IMR-90 (cell line): ENCODE data around the gene FUT7.

Experiments
- MAZ ChIP-seq: IDR thresholded peaks from 2 replicates; pipeline ENCODE4 v1.6.1; 2012; ENCODE audit warnings: low read depth, mild to moderate bottlenecking, low read length, improper control_type of control experiment, moderate library complexity, borderline replicate concordance
- MXI1 ChIP-seq: IDR thresholded peaks from 2 replicates; pipeline ENCODE4 v1.6.1; 2012; ENCODE audit warnings: low read depth, mild to moderate bottlenecking, low read length, moderate library complexity, borderline replicate concordance
- NFE2L2 ChIP-seq: fragments of 150-350 bp; IDR thresholded peaks from 2 replicates; pipeline ENCODE4 v1.6.1; 2016; ENCODE audit warnings: low read depth, mild to moderate bottlenecking, low read length
- POLR2A ChIP-seq: IDR thresholded peaks from 2 replicates; pipeline ENCODE4 v1.6.1; 2012; ENCODE audit warnings: mild to moderate bottlenecking, low read depth, low read length
- TF ChIP-seq, protein P1 (sequence below): conservative IDR thresholded peaks from 2 replicates; pipeline ENCODE4 v1.5.1; 2012; ENCODE audit warnings: mild to moderate bottlenecking, low read depth, low read length, improper control_type of control experiment
- TF ChIP-seq, protein P2 (sequence below): fragments of 150-350 bp; IDR thresholded peaks from 2 replicates; pipeline ENCODE4 v1.6.1; 2016; ENCODE audit warnings: low read depth, mild to moderate bottlenecking, low read length, moderate library complexity, borderline replicate concordance

DNA sequence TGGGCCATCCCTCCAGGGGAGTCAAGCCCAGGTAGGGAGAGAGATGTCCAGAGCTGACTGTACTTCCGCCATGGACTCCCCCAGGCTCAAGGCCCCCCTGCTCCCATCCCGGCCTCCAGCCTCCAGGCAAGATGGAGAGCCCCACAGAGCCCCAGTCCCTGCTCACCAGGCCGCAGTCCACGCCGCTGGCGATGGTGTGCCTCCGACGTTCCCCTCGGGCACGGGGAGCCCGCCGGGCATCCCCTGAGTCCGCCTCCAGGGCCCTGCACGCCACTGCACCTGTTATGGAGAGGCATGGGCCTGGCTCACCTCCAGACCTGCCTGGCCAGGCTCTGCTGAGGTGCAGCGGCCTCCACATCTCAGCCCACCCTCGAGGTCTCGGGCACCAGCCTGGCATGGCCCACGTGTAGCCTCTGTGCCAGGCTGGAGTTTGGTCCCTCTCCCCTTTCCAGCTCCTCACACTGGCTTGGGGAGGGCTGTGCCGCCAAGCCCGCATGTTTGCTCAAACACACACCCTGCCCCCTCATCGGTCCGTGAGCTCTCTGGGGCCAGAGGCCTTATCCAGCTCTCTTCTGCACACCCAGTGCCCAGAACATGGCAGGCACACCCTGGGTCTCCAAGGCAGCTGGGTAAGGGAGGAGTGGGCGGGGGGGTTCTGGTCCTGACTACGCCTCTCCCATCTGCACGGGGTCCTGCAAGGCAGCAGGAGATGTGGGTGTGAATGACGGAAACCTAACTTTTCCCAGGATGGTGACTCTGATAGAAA is 34.4 kb upstream of the FUT7 start:
- TF ChIP-seq, protein P1, sequence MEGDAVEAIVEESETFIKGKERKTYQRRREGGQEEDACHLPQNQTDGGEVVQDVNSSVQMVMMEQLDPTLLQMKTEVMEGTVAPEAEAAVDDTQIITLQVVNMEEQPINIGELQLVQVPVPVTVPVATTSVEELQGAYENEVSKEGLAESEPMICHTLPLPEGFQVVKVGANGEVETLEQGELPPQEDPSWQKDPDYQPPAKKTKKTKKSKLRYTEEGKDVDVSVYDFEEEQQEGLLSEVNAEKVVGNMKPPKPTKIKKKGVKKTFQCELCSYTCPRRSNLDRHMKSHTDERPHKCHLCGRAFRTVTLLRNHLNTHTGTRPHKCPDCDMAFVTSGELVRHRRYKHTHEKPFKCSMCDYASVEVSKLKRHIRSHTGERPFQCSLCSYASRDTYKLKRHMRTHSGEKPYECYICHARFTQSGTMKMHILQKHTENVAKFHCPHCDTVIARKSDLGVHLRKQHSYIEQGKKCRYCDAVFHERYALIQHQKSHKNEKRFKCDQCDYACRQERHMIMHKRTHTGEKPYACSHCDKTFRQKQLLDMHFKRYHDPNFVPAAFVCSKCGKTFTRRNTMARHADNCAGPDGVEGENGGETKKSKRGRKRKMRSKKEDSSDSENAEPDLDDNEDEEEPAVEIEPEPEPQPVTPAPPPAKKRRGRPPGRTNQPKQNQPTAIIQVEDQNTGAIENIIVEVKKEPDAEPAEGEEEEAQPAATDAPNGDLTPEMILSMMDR = no peak
- TF ChIP-seq MXI1 (no peak), POLR2A (no peak), NFE2L2 (no peak), MAZ (no peak)
- TF ChIP-seq, protein P2, sequence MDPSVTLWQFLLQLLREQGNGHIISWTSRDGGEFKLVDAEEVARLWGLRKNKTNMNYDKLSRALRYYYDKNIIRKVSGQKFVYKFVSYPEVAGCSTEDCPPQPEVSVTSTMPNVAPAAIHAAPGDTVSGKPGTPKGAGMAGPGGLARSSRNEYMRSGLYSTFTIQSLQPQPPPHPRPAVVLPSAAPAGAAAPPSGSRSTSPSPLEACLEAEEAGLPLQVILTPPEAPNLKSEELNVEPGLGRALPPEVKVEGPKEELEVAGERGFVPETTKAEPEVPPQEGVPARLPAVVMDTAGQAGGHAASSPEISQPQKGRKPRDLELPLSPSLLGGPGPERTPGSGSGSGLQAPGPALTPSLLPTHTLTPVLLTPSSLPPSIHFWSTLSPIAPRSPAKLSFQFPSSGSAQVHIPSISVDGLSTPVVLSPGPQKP = no peak
